ENCODE measurements around the gene EVL. TPM values are rescaled to one million over a fixed set of nuclear protein-coding genes. Genes with fewer than 3 reads are reported as not detected.

Gene EVL
- total and polyA plus RNA-seq, 10 of the 15 experiments (the other 5 are each of a cell fraction or from before 2014, with no cell fraction given), result 11.9 to 341 (median 89.8) TPM

GRCh38 chr14:100155049-100155621 is 89.9 kb downstream of the EVL start:
- Histone ChIP-seq H3K27ac (ENCODE audit: control insufficient read depth, insufficient read depth) (no peak overlapping the region), H3K36me3 (ENCODE audit: control insufficient read depth in 2 of 2, insufficient read depth in 2 of 2, low read length in 1 of 2) (no peaks in the 10 kb centered on the region), H3K4me1 (ENCODE audit: control insufficient read depth, insufficient read depth, low read length) (peaks cover 15% of the 10 kb centered on the region), H2AFZ (ENCODE audit: control insufficient read depth, low read depth, low read length) (no peak overlapping the region), H3K79me2 (ENCODE audit: control insufficient read depth, insufficient read depth, low read length) (no peaks in the 10 kb centered on the region), H3K9me3 (replicated peaks; ENCODE audit: control insufficient read depth, insufficient read depth, low read length) (no peaks in the 10 kb centered on the region; the same call in 2 of the 3 replicates), H3K27me3 (replicated peaks in 1 of 2; ENCODE audit: control insufficient read depth in 2 of 2, insufficient read depth in 2 of 2, low read length in 1 of 2) (peaks cover 0 to 2% of the 10 kb centered on the region in 2 experiments; a peak in 2 of 4 replicates), H3K4me2 (ENCODE audit: control insufficient read depth, insufficient read depth) (no peak overlapping the region), H4K20me1 (ENCODE audit: control insufficient read depth, insufficient read depth) (no peaks in the 10 kb centered on the region), H3K4me3 (no peak overlapping the region), H3K9ac (ENCODE audit: control insufficient read depth, insufficient read depth, low read length) (no peak overlapping the region)
- intact Hi-C loops (cut with micrococcal nuclease; ENCODE audit: unreplicated experiment), result no loop called here
- ChIA-PET RAD21 (ENCODE audit: unreplicated experiment) (no interaction called here), SMC1A (ENCODE audit: uncharacterized antibody, unreplicated experiment) (interaction anchor here (0.5 to 1.2 kb wide), 4 partner anchors 56 to 172 kb away, joined by 3 read pairs; no protein-coding TSS in a partner anchor), POLR2A (no interaction called here), CTCF (interaction anchor here (1.0 to 1.5 kb wide), 10 partner anchors 11 to 172 kb away, joined by 3 to 7 read pairs (median 3); partner anchors contain the start of gene EVL)
- no peak for DNase-seq (ENCODE audit: low read depth, low spot score)
- TF ChIP-seq CTCF (IDR thresholded peaks at IDR 0.05 in 2 of 3, conservative IDR thresholded peaks at IDR 0.05 in 1 of 3; ENCODE audit: control insufficient read depth in 2 of 3, extremely low read depth in 1 of 3, insufficient read depth in 1 of 3, low read depth in 3 of 3, low read length in 3 of 3) (peak; percentile 19 to 62 (median 56)), IKZF2 (IDR thresholded peaks at IDR 0.05) (peak in 1 of 2 experiments; percentile 42; a peak in 1 of 4 replicates), NFXL1 (IDR thresholded peaks at IDR 0.05; ENCODE audit: borderline replicate concordance) (peak; percentile 62; the same call in 1 of the 2 replicates), CUX1 (IDR thresholded peaks at IDR 0.05; ENCODE audit: insufficient replicate concordance, low read depth, low read length) (no peak), FOXM1 (IDR thresholded peaks at IDR 0.05; ENCODE audit: low read depth, low read length) (no peak), RELA (IDR thresholded peaks at IDR 0.05; ENCODE audit: borderline replicate concordance, partially characterized antibody) (no peak), CBX5 (IDR thresholded peaks at IDR 0.05; ENCODE audit: low read depth) (peak; percentile 99; the same call in 1 of the 2 replicates), RUNX3 (IDR thresholded peaks at IDR 0.05; ENCODE audit: low read length) (peak; percentile 27; the same call in 1 of the 2 replicates)
- BruUV-seq (replicated peaks), result no TSS peak
- no peak for FAIRE-seq
- 72% methylated on average over 8 of the region's 8 CpGs for WGBS (ENCODE audit: insufficient coverage, insufficient replicate concordance, low lambda C conversion rate, missing lambda C conversion rate)
- in situ Hi-C loops (cut with MboI), result no loop called here
- ATAC-seq, result no peak

All from GM12878 (cell line).